Tibial nerve (tissue), 3 donors: ENCODE data around the gene PRKCH.

Source experiments
- CTCF ChIP-seq, 5 experiments: fragments of 200-600 bp in 3 of 5; fragments of 450-650 bp in 2 of 5; sonication (generic) in 3 of 5; IDR thresholded peaks; one replicate each; pipeline ENCODE4 v1.5.1; 2016 to 2019; ENCODE audit warnings: antibody characterized with exemption in 5 of 5, mild to moderate bottlenecking in 3 of 5, moderate library complexity in 2 of 5
- POLR2A ChIP-seq, 2 donors: fragments of 450-650 bp; IDR thresholded peaks; one replicate each; pipeline ENCODE4 v1.6.1; 2017; ENCODE audit warnings: antibody characterized with exemption in 2 of 2, mild to moderate bottlenecking in 2 of 2, moderate library complexity in 2 of 2

GRCh38 chr14:61536661-61537562, 215.5 kb downstream of the PRKCH start:
- TF ChIP-seq CTCF (IDR thresholded peaks at IDR 0.05) (no peak), POLR2A (IDR thresholded peaks at IDR 0.05) (no peak)
